AG04450 (cell line): ENCODE results near the gene MYL11. TPM values are rescaled to one million over a fixed set of nuclear protein-coding genes. Genes with fewer than 3 reads are reported as not detected.
"Not testable (repeated sequence)": the region's sequence is repeated elsewhere in the genome, so short reads cannot be mapped to it uniquely, and the experiment has no call there.

Experiments used
- CTCF ChIA-PET: fragments of 300-600, 350-600 bp; formaldehyde crosslinking; extraction: SDS; loops from one replicate; lab custom pipeline; 2022; ENCODE audit warnings: antibody characterized with exemption, inconsistent platforms; lab: Charles Lee
- POLR2A ChIA-PET: fragments of 350-600 bp; formaldehyde crosslinking; extraction: SDS; loops from one replicate; lab custom pipeline; 2021; ENCODE audit warnings: antibody characterized with exemption, inconsistent platforms; lab: Yijun Ruan, JAX
- DNase-seq: peaks from one replicate; pipeline ENCODE4 v3.0.0-alpha.2; 2011; ENCODE audit warnings: low read depth, low spot score
- H3K27ac ChIP-seq: one replicate; pipeline ENCODE4 v1.5.1; 2012; ENCODE audit warnings: low read depth, low read length, control low read depth
- H3K27me3 ChIP-seq: one replicate; pipeline ENCODE4 v1.6.0; 2012; ENCODE audit warnings: low read length; ENCODE audit not compliant: control insufficient read depth, insufficient read depth
- H3K4me3 ChIP-seq: 2 replicates; pipeline ENCODE4 v1.5.1; 2011; ENCODE audit warnings: mild to moderate bottlenecking, low read depth, low read length, control low read depth
- H3K9me3 ChIP-seq: 2 replicates; pipeline ENCODE4 v1.5.1; 2012; ENCODE audit warnings: low read length; ENCODE audit not compliant: control insufficient read depth, insufficient read depth
- polyA minus RNA-seq: library from RNA; depleted of rRNA, polyadenylated mRNA; stranded (reverse); fragments of >200 nt; gene quantifications from 2 replicates; pipeline ENCODE4 v1.2.3, GENCODE V29; 2011; rRNA and poly(A)+ RNA removed
- polyA plus RNA-seq: library from polyadenylated mRNA; depleted of rRNA; stranded (reverse); fragments of >200 nt; gene quantifications from 2 replicates; pipeline ENCODE4 v1.2.3, GENCODE V29; 2011; rRNA removed
- TF ChIP-seq, protein P1 (sequence below): IDR thresholded peaks from 2 replicates; pipeline ENCODE4 v1.5.1; 2011; ENCODE audit warnings: low read depth, low read length, control low read depth, inconsistent platforms

MYL11 gene
- polyA plus RNA-seq (0.55 TPM in 1 of 2 replicates, not detected in the other), polyA minus RNA-seq (not detected in 2 replicates)

DNA sequence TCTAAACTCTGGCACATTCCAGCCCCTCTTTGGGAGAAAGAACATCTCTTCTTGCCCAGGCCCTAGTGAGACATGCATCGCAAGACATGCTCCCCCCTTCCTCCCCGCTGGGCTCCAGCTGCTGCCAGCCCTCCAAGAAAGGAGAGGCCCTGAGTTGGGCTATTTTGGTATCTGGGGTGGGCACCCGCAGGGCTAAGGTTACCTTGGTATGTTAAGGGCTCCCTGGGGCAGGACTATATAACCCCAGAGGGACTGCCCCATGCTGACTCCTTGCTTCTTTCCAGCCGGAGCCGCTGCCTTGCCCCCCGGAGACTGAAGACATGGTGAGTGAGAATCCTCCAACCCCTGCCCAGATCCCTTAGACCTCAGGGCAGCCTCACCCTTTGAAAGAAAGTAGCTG lies at the start of gene MYL11:
Gene MYL11 (plus strand): TSS at position 265 of the 400 bp plus-strand sequence. CDS start 56 bp downstream, at position 321.
- Histone ChIP-seq H3K9me3 (no peaks in the 10 kb centered on the region; the same call in 1 of the 2 replicates), H3K27me3 (no peaks in the 10 kb centered on the region), H3K4me3 (no peak within 1 kb of the TSS), H3K27ac (no peak within 1 kb of the TSS)
- ChIA-PET POLR2A (no interaction called here), CTCF (no interaction called here)
- no peak for DNase-seq
- TF ChIP-seq, protein P1, sequence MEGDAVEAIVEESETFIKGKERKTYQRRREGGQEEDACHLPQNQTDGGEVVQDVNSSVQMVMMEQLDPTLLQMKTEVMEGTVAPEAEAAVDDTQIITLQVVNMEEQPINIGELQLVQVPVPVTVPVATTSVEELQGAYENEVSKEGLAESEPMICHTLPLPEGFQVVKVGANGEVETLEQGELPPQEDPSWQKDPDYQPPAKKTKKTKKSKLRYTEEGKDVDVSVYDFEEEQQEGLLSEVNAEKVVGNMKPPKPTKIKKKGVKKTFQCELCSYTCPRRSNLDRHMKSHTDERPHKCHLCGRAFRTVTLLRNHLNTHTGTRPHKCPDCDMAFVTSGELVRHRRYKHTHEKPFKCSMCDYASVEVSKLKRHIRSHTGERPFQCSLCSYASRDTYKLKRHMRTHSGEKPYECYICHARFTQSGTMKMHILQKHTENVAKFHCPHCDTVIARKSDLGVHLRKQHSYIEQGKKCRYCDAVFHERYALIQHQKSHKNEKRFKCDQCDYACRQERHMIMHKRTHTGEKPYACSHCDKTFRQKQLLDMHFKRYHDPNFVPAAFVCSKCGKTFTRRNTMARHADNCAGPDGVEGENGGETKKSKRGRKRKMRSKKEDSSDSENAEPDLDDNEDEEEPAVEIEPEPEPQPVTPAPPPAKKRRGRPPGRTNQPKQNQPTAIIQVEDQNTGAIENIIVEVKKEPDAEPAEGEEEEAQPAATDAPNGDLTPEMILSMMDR = no peak

GRCh38 chr16:30334473-30334989 lies 40.1 kb upstream of the MYL11 start:
- peak; percentile 32 for DNase-seq
- CTCF ChIA-PET, H3K27me3 ChIP-seq, H3K27ac ChIP-seq, H3K9me3 ChIP-seq: not testable (repeated sequence)
- H3K4me3 ChIP-seq = peak overlapping the region; percentile 72
- POLR2A ChIA-PET = interaction anchor here (1.2 kb wide), 1 partner anchor 10 kb away, joined by 5 read pairs; no protein-coding TSS in a partner anchor

DNA sequence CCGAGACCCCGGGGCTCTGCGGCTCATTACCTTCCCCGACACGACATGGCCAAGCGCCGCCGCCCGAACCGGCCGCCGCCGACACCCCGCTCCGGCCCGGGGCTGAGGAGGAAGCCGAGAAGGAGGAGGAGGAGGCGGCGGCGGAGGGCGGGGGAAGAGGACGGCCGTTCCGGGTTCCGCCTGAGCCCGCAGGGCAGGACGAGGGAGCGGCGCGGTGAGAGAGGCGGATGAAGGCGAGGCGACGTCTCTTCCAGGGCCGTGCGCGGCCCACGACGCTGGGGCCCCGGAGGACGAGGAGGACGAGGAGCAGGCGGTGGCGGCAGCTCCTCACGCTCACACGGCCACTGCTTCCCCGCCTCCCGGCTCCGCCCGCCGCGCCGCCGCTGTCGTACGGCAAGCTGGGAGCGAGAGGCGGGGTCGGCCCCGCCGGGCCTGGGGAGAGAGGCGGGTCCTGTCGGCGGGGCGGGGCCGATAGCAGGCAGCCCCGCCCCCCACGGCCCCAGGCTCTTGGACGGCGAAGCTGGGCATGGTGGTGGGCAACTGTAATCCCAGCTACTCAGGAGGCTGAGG lies 39.5 kb upstream of the MYL11 start:
- CTCF ChIA-PET = interaction anchor here (1.2 kb wide), 1 partner anchor 243 kb away, joined by 3 read pairs; no protein-coding TSS in a partner anchor
- Histone ChIP-seq H3K27ac (peak overlapping the region; percentile 61), H3K4me3 (peak overlapping the region; percentile 72)
- not testable (repeated sequence) for H3K9me3 ChIP-seq, H3K27me3 ChIP-seq
- DNase-seq = peak; percentile 27
- POLR2A ChIA-PET = interaction anchor here (0.6 to 1.2 kb wide), 4 partner anchors 9 to 34 kb away, joined by 3 to 6 read pairs (median 4); no protein-coding TSS in a partner anchor

DNA sequence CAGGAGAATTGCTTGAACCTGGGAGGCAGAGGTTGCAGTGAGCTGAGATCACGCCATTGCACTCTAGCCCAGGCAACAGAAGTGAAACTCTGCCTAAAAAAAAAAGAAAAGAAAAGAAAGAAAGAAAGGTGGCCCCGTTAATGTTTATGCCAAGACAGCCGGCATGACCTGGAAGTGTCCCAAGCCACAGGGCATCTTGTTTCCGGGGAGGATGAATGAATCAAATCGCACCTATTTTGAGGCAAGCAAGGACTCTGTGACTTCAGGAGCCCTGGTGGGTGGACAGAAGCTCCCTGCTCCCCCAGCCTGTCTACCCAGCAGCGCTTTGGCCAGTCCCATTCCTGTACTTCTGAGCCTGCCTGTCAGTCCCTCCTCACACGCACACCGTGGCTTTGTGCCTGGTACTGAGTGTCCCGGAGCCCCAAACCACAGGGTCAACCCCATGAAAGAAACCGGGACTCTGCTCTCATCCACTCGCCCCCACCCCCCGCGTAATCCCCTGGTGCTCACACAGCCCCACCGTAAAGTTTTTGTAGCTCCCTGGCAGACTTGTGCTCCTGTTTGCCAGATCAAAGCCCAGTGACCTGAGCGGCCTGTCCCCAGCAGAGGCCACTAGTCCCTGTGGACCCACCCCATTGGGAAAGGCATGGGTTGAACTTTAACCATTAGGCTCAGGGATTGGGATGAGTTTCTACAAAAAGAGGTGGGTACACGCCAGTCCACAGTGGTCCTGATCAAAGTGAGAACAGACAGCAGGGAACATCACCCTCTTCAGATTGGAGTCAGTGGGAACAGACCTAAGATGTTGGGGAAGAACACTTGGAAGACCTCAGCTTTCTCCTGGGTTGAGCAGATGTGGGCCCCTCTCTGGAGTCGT lies 38.8 kb upstream of the MYL11 start:
- ChIA-PET CTCF (interaction anchor here (1.2 kb wide), 1 partner anchor 244 kb away, joined by 3 read pairs; no protein-coding TSS in a partner anchor), POLR2A (interaction anchor here (0.6 to 1.2 kb wide), 4 partner anchors 8 to 33 kb away, joined by 3 to 6 read pairs (median 4); no protein-coding TSS in a partner anchor)
- Histone ChIP-seq H3K9me3 (no peaks in the 10 kb centered on the region; the same call in 1 of the 2 replicates), H3K27me3 (no peaks in the 10 kb centered on the region), H3K4me3 (peak overlapping the region; percentile 52), H3K27ac (peak overlapping the region; percentile 21)
- DNase-seq = no peak
- TF ChIP-seq, protein P1 = no peak

DNA sequence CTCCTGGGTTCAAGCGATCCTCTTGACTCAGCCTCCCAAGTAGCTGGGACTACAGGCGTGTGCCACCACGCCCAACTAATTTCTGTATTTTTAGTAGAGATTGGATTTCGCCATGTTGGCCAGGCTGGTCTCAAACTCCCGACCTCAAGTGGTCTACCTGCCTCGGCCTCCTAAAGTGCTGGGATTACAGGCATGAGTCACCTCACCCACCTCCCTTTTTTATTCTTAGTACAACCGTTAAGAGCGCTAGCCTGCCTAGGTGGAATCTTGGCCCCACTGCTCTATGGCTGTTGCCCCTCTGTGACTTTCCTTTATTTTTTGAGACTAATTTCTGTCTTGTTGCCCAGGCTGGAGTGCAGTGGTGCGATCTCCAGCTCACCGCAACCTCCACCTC lies 36.6 kb upstream of the MYL11 start:
- H3K27ac ChIP-seq, H3K27me3 ChIP-seq, H3K9me3 ChIP-seq, CTCF ChIA-PET, H3K4me3 ChIP-seq, POLR2A ChIA-PET, DNase-seq: not testable (repeated sequence)

DNA sequence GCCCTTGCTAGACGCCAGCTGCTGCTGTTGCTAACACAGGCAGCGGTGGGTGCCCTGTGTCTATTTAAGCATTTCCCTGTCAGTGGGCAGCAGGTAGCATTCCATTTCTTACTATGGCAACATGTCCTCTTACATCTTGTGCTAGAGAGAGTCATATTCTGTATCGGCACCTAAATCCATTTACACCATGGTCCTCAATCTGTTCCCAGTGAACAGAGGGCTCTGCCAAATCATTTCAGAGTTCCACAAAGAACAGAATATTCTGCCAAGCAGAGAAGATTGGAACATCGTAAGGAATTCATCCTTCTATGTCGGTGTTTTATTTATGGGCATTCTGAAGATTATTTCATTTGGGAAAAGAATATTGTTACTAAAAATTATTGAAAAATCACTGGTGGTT lies 35.9 kb upstream of the MYL11 start:
- POLR2A ChIA-PET, H3K27ac ChIP-seq, CTCF ChIA-PET: not testable (repeated sequence)

More for the DNA sequence above, 35.9 kb upstream of the MYL11 start:
- not testable (repeated sequence) for H3K4me3 ChIP-seq, H3K9me3 ChIP-seq, H3K27me3 ChIP-seq, DNase-seq
